Fibroblast of lung (primary cell): Measurements from ENCODE around the gene ZC3H14. TPM values are rescaled to one million over a fixed set of nuclear protein-coding genes. Genes with fewer than 3 reads are reported as not detected.

Experiments
- DNase-seq, 2 donors: peaks; one replicate each; pipeline versions ENCODE4 v3.0.0 to v3.0.0-alpha.2; 2010; ENCODE audit warnings: low read depth in 2 of 2
- H2AFZ ChIP-seq: 2 replicates; pipeline ENCODE4 v1.5.1; 2012; ENCODE audit warnings: low read length, control low read depth, inconsistent platforms
- H3K27ac ChIP-seq: 2 replicates; pipeline ENCODE4 v1.5.1; 2011; ENCODE audit warnings: low read length, control low read depth; ENCODE audit not compliant: insufficient read depth
- H3K27me3 ChIP-seq: 2 replicates; pipeline ENCODE4 v1.5.1; 2011; ENCODE audit warnings: mild to moderate bottlenecking, low read length; ENCODE audit not compliant: control insufficient read depth, insufficient read depth
- H3K36me3 ChIP-seq: 2 replicates; pipeline ENCODE4 v1.5.1; 2011; ENCODE audit warnings: low read length; ENCODE audit not compliant: control insufficient read depth, insufficient read depth
- H3K4me1 ChIP-seq: 2 replicates; pipeline ENCODE4 v1.5.1; 2011; ENCODE audit warnings: low read length; ENCODE audit not compliant: control insufficient read depth, insufficient read depth; ENCODE audit errors: extremely low read depth
- H3K4me2 ChIP-seq: 2 replicates; pipeline ENCODE4 v1.5.1; 2011; ENCODE audit warnings: low read length, control low read depth; ENCODE audit not compliant: insufficient read depth; ENCODE audit errors: extremely low read depth
- H3K4me3 ChIP-seq, 4 experiments: fragments of 200-600 bp in 1 of 4; sonication (generic) in 1 of 4; replicated peaks in 1 of 4; 2 replicates each; pipeline ENCODE4 v1.5.1; 2011 to 2016; ENCODE audit warnings: low read length in 4 of 4, low read depth in 3 of 4, mild to moderate bottlenecking in 3 of 4, control low read depth in 2 of 4, inconsistent platforms in 1 of 4, mixed read lengths in 1 of 4; ENCODE audit not compliant: insufficient read depth in 1 of 4; ENCODE audit errors: control extremely low read depth in 1 of 4
- H3K79me2 ChIP-seq: 2 replicates; pipeline ENCODE4 v1.5.1; 2012; ENCODE audit warnings: mild to moderate bottlenecking, low read length, inconsistent platforms; ENCODE audit not compliant: control insufficient read depth, insufficient read depth
- H3K9ac ChIP-seq: 2 replicates; pipeline ENCODE4 v1.5.1; 2011; ENCODE audit warnings: mild to moderate bottlenecking, low read length, control low read depth; ENCODE audit not compliant: insufficient read depth
- H3K9me3 ChIP-seq: 2 replicates; pipeline ENCODE4 v1.5.1; 2012; ENCODE audit warnings: low read depth, low read length; ENCODE audit not compliant: control insufficient read depth, insufficient read depth
- H4K20me1 ChIP-seq: 2 replicates; pipeline ENCODE4 v1.5.1; 2011; ENCODE audit warnings: low read length; ENCODE audit not compliant: control insufficient read depth, insufficient read depth; ENCODE audit errors: extremely low read depth
- CTCF ChIP-seq, 2 donors: IDR thresholded peaks in 1 of 2; conservative IDR thresholded peaks in 1 of 2; 1 replicate in 1 of 2; 2 replicates in 1 of 2; pipeline ENCODE4 v1.5.1; 2011 to 2012; ENCODE audit warnings: low read length in 2 of 2, control low read depth in 1 of 2, inconsistent platforms in 1 of 2, low read depth in 1 of 2, mild to moderate bottlenecking in 1 of 2
- EZH2 ChIP-seq: IDR thresholded peaks from 2 replicates; pipeline ENCODE4 v1.5.1; 2012; ENCODE audit warnings: low read length, control low read depth, mild to moderate bottlenecking; ENCODE audit errors: missing control alignments
- polyA plus RNA-seq, 2 donors: library from polyadenylated mRNA; depleted of rRNA in 1 of 2; stranded (reverse) in 1 of 2; unstranded in 1 of 2; fragments of >200 nt; gene quantifications; 2 replicates each; pipeline ENCODE4 v1.2.1, GENCODE V29; 2011 to 2012; ENCODE audit warnings: missing spikeins in 1 of 2
- total RNA-seq: library from RNA; depleted of rRNA; stranded (reverse); fragments of >200 nt; gene quantifications from 2 replicates; pipeline ENCODE4 v1.2.1, GENCODE V29; 2014

Gene ZC3H14
- total and polyA plus RNA-seq, 2 donors (not counting 1 experiment from before 2014, with no cell fraction given): 71.0 to 77.4 TPM

GRCh38 chr14:88611878-88612277, 49.0 kb downstream of the ZC3H14 start:
- no peak overlapping the region for H2AFZ ChIP-seq
- TF ChIP-seq CTCF (conservative IDR thresholded peaks at IDR 0.05 in 1 of 2, IDR thresholded peaks at IDR 0.05 in 1 of 2; ENCODE audit: low read depth in 1 of 2, low read length in 2 of 2) (peak in 1 of 2 donors; percentile 19), EZH2 (no peak)
- peaks cover 11% of the 10 kb centered on the region for H3K36me3 ChIP-seq
- no peaks in the 10 kb centered on the region for H3K27me3 ChIP-seq
- DNase-seq: peak in 1 of 2 donors; percentile 30
- H4K20me1 ChIP-seq: no peaks in the 10 kb centered on the region
- H3K4me3 ChIP-seq: no peak overlapping the region
- no peak overlapping the region for H3K27ac ChIP-seq
- H3K9ac ChIP-seq: no peak overlapping the region
- H3K4me1 ChIP-seq: peaks cover 14% of the 10 kb centered on the region
- no peaks in the 10 kb centered on the region for H3K9me3 ChIP-seq
- no peaks in the 10 kb centered on the region for H3K79me2 ChIP-seq
- no peak overlapping the region for H3K4me2 ChIP-seq

GRCh38 chr14:88612981-88613380, 50.1 kb downstream of the ZC3H14 start:
- DNase-seq: peak; percentile 12 to 18
- Histone ChIP-seq H3K9me3 (no peaks in the 10 kb centered on the region), H3K4me2 (no peak overlapping the region), H3K79me2 (no peaks in the 10 kb centered on the region), H3K36me3 (peaks cover 5% of the 10 kb centered on the region), H3K27me3 (no peaks in the 10 kb centered on the region), H4K20me1 (no peaks in the 10 kb centered on the region), H3K4me3 (no peak overlapping the region), H3K9ac (no peak overlapping the region), H2AFZ (no peak overlapping the region), H3K27ac (no peak overlapping the region), H3K4me1 (peaks cover 14% of the 10 kb centered on the region)
- no peak for TF ChIP-seq CTCF (conservative IDR thresholded peaks at IDR 0.05 in 1 of 2, IDR thresholded peaks at IDR 0.05 in 1 of 2; ENCODE audit: low read depth in 1 of 2, low read length in 2 of 2)
- no peak for TF ChIP-seq EZH2

GRCh38 chr14:88613552-88614010, 50.7 kb downstream of the ZC3H14 start:
- Histone ChIP-seq H3K36me3 (peaks cover 5% of the 10 kb centered on the region), H3K4me2 (peak overlapping the region; percentile 17), H2AFZ (no peak overlapping the region), H3K9me3 (no peaks in the 10 kb centered on the region), H3K4me1 (peaks cover 14% of the 10 kb centered on the region), H4K20me1 (no peaks in the 10 kb centered on the region), H3K27me3 (no peaks in the 10 kb centered on the region), H3K79me2 (no peaks in the 10 kb centered on the region), H3K4me3 (no peak overlapping the region), H3K9ac (no peak overlapping the region), H3K27ac (no peak overlapping the region)
- DNase-seq: peak; percentile 34 to 90
- TF ChIP-seq CTCF (conservative IDR thresholded peaks at IDR 0.05 in 1 of 2, IDR thresholded peaks at IDR 0.05 in 1 of 2; ENCODE audit: low read depth in 1 of 2, low read length in 2 of 2) (no peak), EZH2 (no peak)
